ENCODE data around the gene HS1BP3. TPM values are rescaled to one million over a fixed set of nuclear protein-coding genes. Genes with fewer than 3 reads are reported as not detected.

The HS1BP3 gene
- total and polyA plus RNA-seq, 2 of the 13 experiments (the other 11 are each of a cell fraction or from before 2014, with no cell fraction given): 15.2 to 22.0 TPM

- TF ChIP-seq ZNF12 (CRISPR knock-in tag; IDR thresholded peaks at IDR 0.05): 0 out of 2 replicates have a peak, but pooled peaks have one; percentile 34
- TF ChIP-seq FOXC1 (CRISPR knock-in tag; IDR thresholded peaks at IDR 0.05; ENCODE audit: borderline replicate concordance): peak; percentile 94
- TF ChIP-seq PHF20 (CRISPR knock-in tag; IDR thresholded peaks at IDR 0.05): 0 out of 2 replicates have a peak, but pooled peaks have one; percentile 33
- TF ChIP-seq, protein P1, sequence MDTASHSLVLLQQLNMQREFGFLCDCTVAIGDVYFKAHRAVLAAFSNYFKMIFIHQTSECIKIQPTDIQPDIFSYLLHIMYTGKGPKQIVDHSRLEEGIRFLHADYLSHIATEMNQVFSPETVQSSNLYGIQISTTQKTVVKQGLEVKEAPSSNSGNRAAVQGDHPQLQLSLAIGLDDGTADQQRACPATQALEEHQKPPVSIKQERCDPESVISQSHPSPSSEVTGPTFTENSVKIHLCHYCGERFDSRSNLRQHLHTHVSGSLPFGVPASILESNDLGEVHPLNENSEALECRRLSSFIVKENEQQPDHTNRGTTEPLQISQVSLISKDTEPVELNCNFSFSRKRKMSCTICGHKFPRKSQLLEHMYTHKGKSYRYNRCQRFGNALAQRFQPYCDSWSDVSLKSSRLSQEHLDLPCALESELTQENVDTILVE (CRISPR knock-in tag; IDR thresholded peaks at IDR 0.05): no peak
- TF ChIP-seq RAD51 (IDR thresholded peaks at IDR 0.05; ENCODE audit: borderline replicate concordance): no peak
- TF ChIP-seq PPARG (CRISPR knock-in tag; conservative IDR thresholded peaks at IDR 0.05): peak; percentile 58
- peak; percentile 80 for TF ChIP-seq ZNF292 (CRISPR knock-in tag; IDR thresholded peaks at IDR 0.05; ENCODE audit: borderline replicate concordance, low read depth)
- TF ChIP-seq ZNF775 (CRISPR knock-in tag; IDR thresholded peaks at IDR 0.05; ENCODE audit: borderline replicate concordance): no peak
- TF ChIP-seq RFX1 (IDR thresholded peaks at IDR 0.05): no peak
- peak; percentile 55; the same call in 1 of the 2 replicates for TF ChIP-seq ZNF747 (CRISPR knock-in tag; IDR thresholded peaks at IDR 0.05; ENCODE audit: borderline replicate concordance)
- TF ChIP-seq SAP130 (CRISPR knock-in tag; IDR thresholded peaks at IDR 0.05; ENCODE audit: low read depth): peak; percentile 84
- no peak for TF ChIP-seq MXD1 (CRISPR knock-in tag; IDR thresholded peaks at IDR 0.05)
- TF ChIP-seq TAF15 (IDR thresholded peaks at IDR 0.05; ENCODE audit: low read depth, low read length, poor library complexity, severe bottlenecking): no peak
- TF ChIP-seq PHF5A (CRISPR knock-in tag; IDR thresholded peaks at IDR 0.05; ENCODE audit: low read depth, unreplicated experiment): peak; percentile 26
- peak; percentile 90 for TF ChIP-seq IRF2 (CRISPR knock-in tag; IDR thresholded peaks at IDR 0.05)
- no peak for TF ChIP-seq KLF6 (CRISPR knock-in tag; IDR thresholded peaks at IDR 0.05)
- no peak for TF ChIP-seq ZNF180 (CRISPR knock-in tag; IDR thresholded peaks at IDR 0.05; ENCODE audit: borderline replicate concordance, low read depth)
- TF ChIP-seq TAF1 (CRISPR knock-in tag; IDR thresholded peaks at IDR 0.05): no peak; the same call in none of the 2 replicates
- no peak for TF ChIP-seq ZNF703 (CRISPR knock-in tag; IDR thresholded peaks at IDR 0.05; ENCODE audit: borderline replicate concordance)
- TF ChIP-seq ZNF335 (CRISPR knock-in tag; IDR thresholded peaks at IDR 0.05): 0 out of 2 replicates have a peak, but pooled peaks have one; percentile 39
- TF ChIP-seq SKI (IDR thresholded peaks at IDR 0.05; ENCODE audit: partially characterized antibody): peak; percentile 17
- TF ChIP-seq TARDBP (CRISPR knock-in tag; IDR thresholded peaks at IDR 0.05): peak; percentile 70; the same call in 1 of the 2 replicates
- TF ChIP-seq MIER3 (CRISPR knock-in tag; IDR thresholded peaks at IDR 0.05; ENCODE audit: borderline replicate concordance): no peak; the same call in 1 of the 2 replicates
- TF ChIP-seq NFKB2 (CRISPR knock-in tag; IDR thresholded peaks at IDR 0.05; ENCODE audit: borderline replicate concordance): peak; percentile 74; the same call in 1 of the 2 replicates
- TF ChIP-seq, protein P2, sequence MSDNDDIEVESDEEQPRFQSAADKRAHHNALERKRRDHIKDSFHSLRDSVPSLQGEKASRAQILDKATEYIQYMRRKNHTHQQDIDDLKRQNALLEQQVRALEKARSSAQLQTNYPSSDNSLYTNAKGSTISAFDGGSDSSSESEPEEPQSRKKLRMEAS (IDR thresholded peaks at IDR 0.05): no peak
- peak; percentile 71 for TF ChIP-seq DRAP1 (CRISPR knock-in tag; IDR thresholded peaks at IDR 0.05)
- no peak; the same call in none of the 2 replicates for TF ChIP-seq NCOA1 (CRISPR knock-in tag; IDR thresholded peaks at IDR 0.05)
- TF ChIP-seq MEIS2 (CRISPR knock-in tag; IDR thresholded peaks at IDR 0.05): no peak; the same call in 1 of the 2 replicates
- TF ChIP-seq SMAD9 (CRISPR knock-in tag; IDR thresholded peaks at IDR 0.05): no peak
- peak; percentile 76; the same call in 1 of the 2 replicates for TF ChIP-seq SIN3A (IDR thresholded peaks at IDR 0.05; ENCODE audit: borderline replicate concordance, low read depth, low read length)
Measured at GRCh38 chr2:20584399-20585358, 66.2 kb downstream of the HS1BP3 start (continued).

Data from HepG2 (cell line).